BLaER1 treated with 17β-estradiol and CSF1 and Interleukin-3, amounts not matched to agents 10 nM and 100 nM (cell line): Measurements from ENCODE around the gene TMEM107.

Experiments
- H3K27ac ChIP-seq, 11 experiments: shearing (Covaris generic); formaldehyde crosslinking; 2 replicates each; pipeline ENCODE4 v1.8.1; 2022
- H3K27me3 ChIP-seq, 11 experiments: shearing (Covaris generic); formaldehyde crosslinking; 2 replicates each; pipeline ENCODE4 v1.8.1; 2022
- H3K36me3 ChIP-seq, 11 experiments: shearing (Covaris generic); formaldehyde crosslinking; 2 replicates each; pipeline ENCODE4 v1.8.1; 2022
- H3K4me1 ChIP-seq, 10 experiments: shearing (Covaris generic); formaldehyde crosslinking; 2 replicates each; pipeline ENCODE4 v1.8.1; 2022
- H3K4me2 ChIP-seq, 11 experiments: shearing (Covaris generic); formaldehyde crosslinking; 2 replicates each; pipeline ENCODE4 v1.8.1; 2022
- H3K4me3 ChIP-seq, 10 experiments: shearing (Covaris generic); formaldehyde crosslinking; 2 replicates each; pipeline ENCODE4 v1.8.1; 2022
- H3K9ac ChIP-seq, 11 experiments: shearing (Covaris generic); formaldehyde crosslinking; 2 replicates each; pipeline ENCODE4 v1.8.1; 2022
- H3K9me3 ChIP-seq, 11 experiments: shearing (Covaris generic); formaldehyde crosslinking; replicated peaks in 1 of 11; 2 replicates each; pipeline ENCODE4 v1.8.1; 2022
- H4K20me1 ChIP-seq, 11 experiments: shearing (Covaris generic); formaldehyde crosslinking; 2 replicates each; pipeline ENCODE4 v1.8.1; 2022
- Cebpa-rat ChIP-seq, 11 experiments: shearing (Covaris generic); IDR thresholded peaks; 2 replicates each; pipeline ENCODE4 v1.8.1; 2022

TMEM107 gene

GRCh38 chr17:8150194-8151119, 25.7 kb downstream of the TMEM107 start:
- Histone ChIP-seq H3K9me3 (no peaks in the 10 kb centered on the region), H3K27ac (peak overlapping the region; percentile 69 to 97 (median 88)), H3K27me3 (no peaks in the 10 kb centered on the region), H4K20me1 (peaks cover 16 to 69% (median 51%) of the 10 kb centered on the region in 11 experiments), H3K36me3 (peaks cover 46 to 53% (median 52%) of the 10 kb centered on the region in 11 experiments), H3K4me1 (peaks cover 41 to 56% (median 45%) of the 10 kb centered on the region in 10 experiments), H3K4me2 (peak overlapping the region; percentile 82 to 99 (median 97)), H3K9ac (peak overlapping the region; percentile 84 to 96 (median 87)), H3K4me3 (peak overlapping the region; percentile 60 to 92 (median 80))
- TF ChIP-seq Cebpa-rat (IDR thresholded peaks at IDR 0.05) = no peak

- Histone ChIP-seq H3K27me3 (no peaks in the 10 kb centered on the region), H3K4me2 (peak overlapping the region; percentile 82 to 99 (median 97); a peak in 14 of 22 replicates), H3K4me3 (no peak overlapping the region; a peak in 1 of 20 replicates), H4K20me1 (peaks cover 16 to 72% (median 54%) of the 10 kb centered on the region in 11 experiments), H3K9me3 (no peaks in the 10 kb centered on the region), H3K27ac (peak overlapping the region in 1 of 11 experiments; percentile 91; a peak in 5 of 22 replicates), H3K9ac (peak overlapping the region in 10 of 11 experiments; percentile 0 to 96 (median 87); a peak in 10 of 22 replicates), H3K4me1 (peaks cover 33 to 47% (median 36%) of the 10 kb centered on the region in 10 experiments), H3K36me3 (peaks cover 53 to 61% (median 59%) of the 10 kb centered on the region in 11 experiments)
- TF ChIP-seq Cebpa-rat (IDR thresholded peaks at IDR 0.05) = no peak
These were observed 26.6 kb downstream of the TMEM107 start for GRCh38 chr17:8149419-8150193.

DNA sequence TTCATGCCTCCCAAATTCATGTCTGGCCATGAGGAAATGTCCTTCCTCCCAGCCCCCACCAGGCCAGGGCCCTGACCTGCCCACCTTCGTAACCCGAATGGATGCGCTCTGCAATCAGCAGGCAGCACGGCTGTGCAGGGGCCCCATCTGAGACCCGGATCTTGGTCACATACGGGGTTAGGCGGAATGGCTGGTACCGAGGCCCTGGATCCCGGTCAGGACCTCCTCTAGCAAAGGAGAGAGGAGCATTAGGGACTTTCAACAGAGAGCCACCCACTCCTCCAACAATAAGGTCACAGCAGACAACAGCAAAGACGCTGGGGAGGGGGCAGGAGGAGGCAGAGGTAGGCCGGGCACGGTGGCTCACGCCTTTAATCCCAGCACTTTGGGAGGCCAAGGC, 27.6 kb downstream of the TMEM107 start:
- Histone ChIP-seq H3K27ac (no peak overlapping the region), H3K4me2 (no peak overlapping the region), H4K20me1 (peaks cover 16 to 82% (median 59%) of the 10 kb centered on the region in 11 experiments), H3K36me3 (peaks cover 62 to 72% (median 70%) of the 10 kb centered on the region in 11 experiments), H3K27me3 (no peaks in the 10 kb centered on the region), H3K4me1 (peaks cover 24 to 37% (median 26%) of the 10 kb centered on the region in 10 experiments), H3K9ac (peak overlapping the region in 3 of 11 experiments; percentile 2 to 12 (median 7); a peak in 2 of 22 replicates), H3K9me3 (no peaks in the 10 kb centered on the region), H3K4me3 (no peak overlapping the region)
- no peak for TF ChIP-seq Cebpa-rat (IDR thresholded peaks at IDR 0.05)

GRCh38 chr17:8147805-8148404, 28.3 kb downstream of the TMEM107 start:
- Histone ChIP-seq H3K9ac (peak overlapping the region in 5 of 11 experiments; percentile 2 to 36 (median 12); a peak in 4 of 22 replicates), H3K27ac (no peak overlapping the region), H3K4me1 (peaks cover 18 to 30% (median 19%) of the 10 kb centered on the region in 10 experiments), H3K9me3 (no peaks in the 10 kb centered on the region), H3K27me3 (no peaks in the 10 kb centered on the region), H3K4me2 (no peak overlapping the region), H3K4me3 (no peak overlapping the region), H3K36me3 (peaks cover 62 to 78% (median 73%) of the 10 kb centered on the region in 11 experiments), H4K20me1 (peaks cover 16 to 82% (median 59%) of the 10 kb centered on the region in 11 experiments)
- TF ChIP-seq Cebpa-rat (IDR thresholded peaks at IDR 0.05) = no peak

DNA sequence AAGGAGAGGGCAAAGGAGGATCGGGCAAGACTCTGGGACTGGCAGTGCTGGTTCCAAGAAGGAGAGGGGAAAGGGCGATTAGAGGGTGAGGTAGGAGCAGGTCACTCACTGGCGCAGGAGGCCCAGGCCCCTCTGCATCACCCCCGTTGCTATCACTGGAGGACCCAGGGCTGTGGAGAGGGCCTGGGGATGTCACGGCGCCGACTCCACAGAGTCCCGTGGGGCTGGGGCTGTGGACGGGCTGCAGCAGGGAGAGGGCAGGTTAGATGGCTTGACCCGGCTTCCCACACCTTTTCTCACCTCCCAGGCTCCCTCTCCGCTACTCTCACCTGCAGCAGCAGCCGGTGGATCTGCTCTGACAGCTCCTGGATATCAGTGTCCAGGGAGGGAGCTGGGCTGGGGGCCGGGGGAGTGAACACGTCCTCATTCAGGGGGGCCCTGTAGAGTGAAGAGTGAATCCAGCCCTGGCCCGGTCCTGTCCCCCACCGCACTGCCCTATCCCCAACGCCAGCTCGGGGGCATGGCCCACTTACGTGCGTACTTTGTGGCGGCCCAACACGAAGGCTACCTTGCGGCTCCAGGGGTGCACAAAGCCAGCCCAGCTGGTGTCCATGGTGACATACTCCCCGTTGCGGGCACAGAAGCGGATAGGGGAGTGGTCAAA, 28.9 kb downstream of the TMEM107 start:
- peaks cover 16 to 89% (median 59%) of the 10 kb centered on the region in 11 experiments for H4K20me1 ChIP-seq

GRCh38 chr17:8146381-8147140, 29.6 kb downstream of the TMEM107 start:
- no peak overlapping the region for H3K27ac ChIP-seq
- no peaks in the 10 kb centered on the region for H3K9me3 ChIP-seq
- peak overlapping the region in 3 of 11 experiments; percentile 23 to 29 (median 29); a peak in 4 of 22 replicates for H3K9ac ChIP-seq
- H3K4me1 ChIP-seq = peaks cover 12 to 18% (median 13%) of the 10 kb centered on the region in 10 experiments
- H3K4me2 ChIP-seq = no peak overlapping the region
- H3K27me3 ChIP-seq = no peaks in the 10 kb centered on the region
- no peak for TF ChIP-seq Cebpa-rat (IDR thresholded peaks at IDR 0.05)
- H3K4me3 ChIP-seq = no peak overlapping the region
- peaks cover 75 to 92% (median 86%) of the 10 kb centered on the region in 11 experiments for H3K36me3 ChIP-seq
- H4K20me1 ChIP-seq = peaks cover 16 to 90% (median 59%) of the 10 kb centered on the region in 11 experiments

More for the DNA sequence above, 28.9 kb downstream of the TMEM107 start:
- no peak overlapping the region for H3K27ac ChIP-seq
- no peak overlapping the region for H3K4me2 ChIP-seq
- no peak for TF ChIP-seq Cebpa-rat (IDR thresholded peaks at IDR 0.05)
- no peaks in the 10 kb centered on the region for H3K27me3 ChIP-seq
- H3K9ac ChIP-seq = peak overlapping the region in 3 of 11 experiments; percentile 19 to 29 (median 23); a peak in 4 of 22 replicates
- no peak overlapping the region for H3K4me3 ChIP-seq
- H3K4me1 ChIP-seq = peaks cover 12 to 24% (median 13%) of the 10 kb centered on the region in 10 experiments
- H3K9me3 ChIP-seq = no peaks in the 10 kb centered on the region
- peaks cover 68 to 85% (median 79%) of the 10 kb centered on the region in 11 experiments for H3K36me3 ChIP-seq

GRCh38 chr17:8145811-8146210, 30.4 kb downstream of the TMEM107 start:
- no peaks in the 10 kb centered on the region for H3K27me3 ChIP-seq
- H3K4me3 ChIP-seq = no peak overlapping the region
- peaks cover 83 to 99% (median 93%) of the 10 kb centered on the region in 11 experiments for H3K36me3 ChIP-seq
- no peak overlapping the region; a peak in 2 of 22 replicates for H3K9ac ChIP-seq
- peaks cover 18 to 90% (median 62%) of the 10 kb centered on the region in 11 experiments for H4K20me1 ChIP-seq
- no peak for TF ChIP-seq Cebpa-rat (IDR thresholded peaks at IDR 0.05)
- peaks cover 10 to 12% (median 11%) of the 10 kb centered on the region in 10 experiments for H3K4me1 ChIP-seq
- no peak overlapping the region for H3K4me2 ChIP-seq
- no peaks in the 10 kb centered on the region for H3K9me3 ChIP-seq
- no peak overlapping the region for H3K27ac ChIP-seq
